Activated CD8-positive, alpha-beta memory T cell treated with anti-CD3 and anti-CD28 coated beads, Interleukin-2, amount 50 U/mL, for 1 hour (primary cell): Measurements from ENCODE around the gene CTNS.

Experiments used
- DNase-seq: peaks from one replicate; pipeline ENCODE4 v3.0.0-alpha.2; 2020; ENCODE audit errors: extremely low read depth

CTNS gene

GRCh38 chr17:3622977-3623594 is 13.5 kb upstream of the CTNS start:
- no peak for DNase-seq

GRCh38 chr17:3626831-3627768 is 9.5 kb upstream of the CTNS start:
- DNase-seq = no peak

- no peak for DNase-seq
Observed at GRCh38 chr17:3627769-3628167, 8.8 kb upstream of the CTNS start.

- DNase-seq = no peak
Observed at GRCh38 chr17:3630781-3631180, 5.8 kb upstream of the CTNS start.

GRCh38 chr17:3632287-3632686 is 4.3 kb upstream of the CTNS start:
- DNase-seq = no peak

GRCh38 chr17:3635474-3636153 is 946 bp upstream of the CTNS start:
- no peak for DNase-seq

- DNase-seq = no peak
Observed at GRCh38 chr17:3636908-3637373, 381 bp downstream of the CTNS start.

- DNase-seq = no peak
Observed at GRCh38 chr17:3639981-3640596, 3.5 kb downstream of the CTNS start.

- no peak for DNase-seq
Observed at GRCh38 chr17:3641014-3641413, 4.5 kb downstream of the CTNS start.

- no peak for DNase-seq
Observed at GRCh38 chr17:3641717-3642486, 5.3 kb downstream of the CTNS start.

GRCh38 chr17:3643889-3644349 is 7.4 kb downstream of the CTNS start:
- no peak for DNase-seq

GRCh38 chr17:3645310-3645709 is 8.8 kb downstream of the CTNS start:
- no peak for DNase-seq

GRCh38 chr17:3647251-3647650 is 10.7 kb downstream of the CTNS start:
- DNase-seq = no peak

- DNase-seq = no peak
Observed at GRCh38 chr17:3647769-3648555, 11.4 kb downstream of the CTNS start.

- DNase-seq = no peak
Observed at GRCh38 chr17:3655766-3656165, 19.2 kb downstream of the CTNS start.

- no peak for DNase-seq
Observed at GRCh38 chr17:3656353-3656752, 19.8 kb downstream of the CTNS start.

- no peak for DNase-seq
Observed at GRCh38 chr17:3656755-3657587, 20.4 kb downstream of the CTNS start.

GRCh38 chr17:3657588-3657869 is 21.0 kb downstream of the CTNS start:
- DNase-seq = no peak

- DNase-seq = no peak
Observed at GRCh38 chr17:3657874-3658783, 21.6 kb downstream of the CTNS start.
